Measurements from ENCODE around the gene DIDO1. TPM values are rescaled to one million over a fixed set of nuclear protein-coding genes. Genes with fewer than 3 reads are reported as not detected.

DIDO1 gene
- total and polyA plus RNA-seq, 2 of the 13 experiments (the other 11 are each of a cell fraction or from before 2014, with no cell fraction given) = 75.0 to 75.1 TPM

- TF ChIP-seq ZNF121 (CRISPR knock-in tag; IDR thresholded peaks at IDR 0.05) = peak; percentile 74
- peak; percentile 86; the same call in 1 of the 2 replicates for TF ChIP-seq ZBTB38 (CRISPR knock-in tag; IDR thresholded peaks at IDR 0.05)
- peak; percentile 26; the same call in 1 of the 2 replicates for TF ChIP-seq KDM2A (CRISPR knock-in tag; IDR thresholded peaks at IDR 0.05; ENCODE audit: borderline replicate concordance, low read depth)
- peak; percentile 42; the same call in 1 of the 2 replicates for TF ChIP-seq HDAC2 (CRISPR knock-in tag; IDR thresholded peaks at IDR 0.05)
- peak; percentile 64 for TF ChIP-seq SAP130 (CRISPR knock-in tag; IDR thresholded peaks at IDR 0.05; ENCODE audit: low read depth)
- 0 out of 2 replicates have a peak, but pooled peaks have one; percentile 41 for TF ChIP-seq MIER2 (CRISPR knock-in tag; IDR thresholded peaks at IDR 0.05)
- 0 out of 2 replicates have a peak, but pooled peaks have one; percentile 15 for TF ChIP-seq GABPB1 (CRISPR knock-in tag; IDR thresholded peaks at IDR 0.05)
- peak; percentile 29; the same call in 1 of the 2 replicates for TF ChIP-seq MIXL1 (CRISPR knock-in tag; IDR thresholded peaks at IDR 0.05)
- TF ChIP-seq ZNF235 (CRISPR knock-in tag; IDR thresholded peaks at IDR 0.05; ENCODE audit: borderline replicate concordance) = no peak
- TF ChIP-seq KMT2A (CRISPR knock-in tag; IDR thresholded peaks at IDR 0.05) = 0 out of 2 replicates have a peak, but pooled peaks have one; percentile 41
- TF ChIP-seq ZNF609 (CRISPR knock-in tag; IDR thresholded peaks at IDR 0.05; ENCODE audit: borderline replicate concordance) = no peak
- TF ChIP-seq KLF16 (CRISPR knock-in tag; IDR thresholded peaks at IDR 0.05) = no peak
- TF ChIP-seq IRF9 (CRISPR knock-in tag; IDR thresholded peaks at IDR 0.05; ENCODE audit: borderline replicate concordance) = no peak
- TF ChIP-seq ZGPAT (CRISPR knock-in tag; IDR thresholded peaks at IDR 0.05) = peak; percentile 69
- no peak for TF ChIP-seq TRIM22 (IDR thresholded peaks at IDR 0.05)
- TF ChIP-seq ZNF317 (CRISPR knock-in tag; IDR thresholded peaks at IDR 0.05) = no peak
- no peak for TF ChIP-seq SIN3A (IDR thresholded peaks at IDR 0.05; ENCODE audit: borderline replicate concordance, low read depth, low read length)
- TF ChIP-seq POGK (CRISPR knock-in tag; conservative IDR thresholded peaks at IDR 0.05) = no peak
- no peak for TF ChIP-seq FOXK2 (IDR thresholded peaks at IDR 0.05)
These were observed 18.7 kb downstream of the DIDO1 start (continued) for GRCh38 chr20:62907384-62908317.

Measured in HepG2 (cell line).